HG02884 (cell line): ENCODE measurements around the gene OR4D1.
"Not testable (repeated sequence)": the region's sequence is repeated elsewhere in the genome, so short reads cannot be mapped to it uniquely, and the experiment has no call there.

Experiments
- ATAC-seq: cut with Tn5 transposase; IDR thresholded peaks from one replicate; pipeline ENCODE4 v1.9.1; 2021; ENCODE audit warnings: mild to moderate bottlenecking, moderate library complexity; ENCODE audit not compliant: unreplicated experiment

The OR4D1 gene

GRCh38 chr17:58147930-58148434 is at the start of gene OR4D1:
Gene OR4D1, plus strand, starts transcription at chr17:58148384. Its CDS starts 6,770 bp downstream, at chr17:58155154.
- no peak for ATAC-seq

- ATAC-seq = no peak
Measured at GRCh38 chr17:58100506-58100905, 47.7 kb upstream of the OR4D1 start.

DNA sequence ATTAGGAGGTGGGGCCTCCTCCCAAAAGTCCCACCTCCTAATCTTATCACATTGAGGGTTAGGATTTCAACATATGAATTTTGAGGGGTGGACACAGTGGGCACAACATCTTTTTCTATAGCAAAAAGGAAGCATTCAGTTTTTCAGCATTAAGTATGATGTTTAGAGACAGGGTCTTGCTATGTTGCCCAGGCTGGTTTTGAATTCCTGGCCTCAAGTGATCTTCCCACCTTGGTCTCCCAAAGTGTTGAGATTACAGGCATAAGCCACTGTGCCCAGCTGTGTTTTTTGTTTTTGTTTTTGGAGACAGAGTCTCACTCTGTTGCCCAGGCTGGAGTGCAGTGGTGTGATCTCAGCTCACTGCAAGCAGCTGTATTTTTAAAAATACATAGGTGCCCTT is 46.3 kb upstream of the OR4D1 start:
- not testable (repeated sequence) for ATAC-seq

GRCh38 chr17:58105093-58105492 is 43.1 kb upstream of the OR4D1 start:
- no peak for ATAC-seq

- no peak for ATAC-seq
Measured at GRCh38 chr17:58107306-58107705, 40.9 kb upstream of the OR4D1 start.

DNA sequence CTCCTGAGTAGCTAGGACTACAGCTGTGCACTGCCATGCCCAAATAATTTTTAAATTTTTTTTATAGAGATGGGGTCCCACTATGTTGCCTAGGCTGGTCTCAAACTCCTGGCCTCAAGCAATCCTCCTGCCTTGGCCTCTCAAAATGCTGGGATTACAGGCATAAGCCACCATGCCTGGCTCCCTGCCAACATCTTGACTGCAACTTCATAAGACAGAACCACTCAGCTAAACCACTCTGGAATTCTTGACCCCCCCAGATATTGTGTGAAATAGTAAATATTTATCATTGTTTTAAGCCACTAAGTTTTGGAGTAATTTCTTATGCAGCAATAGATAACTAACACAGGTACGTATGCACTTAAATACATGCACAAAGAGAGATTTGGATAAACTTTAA is 39.0 kb upstream of the OR4D1 start:
- ATAC-seq = no peak

- ATAC-seq = no peak
Measured at GRCh38 chr17:58110012-58110411, 38.2 kb upstream of the OR4D1 start.

- ATAC-seq = no peak
Measured at GRCh38 chr17:58111676-58112075, 36.5 kb upstream of the OR4D1 start.

DNA sequence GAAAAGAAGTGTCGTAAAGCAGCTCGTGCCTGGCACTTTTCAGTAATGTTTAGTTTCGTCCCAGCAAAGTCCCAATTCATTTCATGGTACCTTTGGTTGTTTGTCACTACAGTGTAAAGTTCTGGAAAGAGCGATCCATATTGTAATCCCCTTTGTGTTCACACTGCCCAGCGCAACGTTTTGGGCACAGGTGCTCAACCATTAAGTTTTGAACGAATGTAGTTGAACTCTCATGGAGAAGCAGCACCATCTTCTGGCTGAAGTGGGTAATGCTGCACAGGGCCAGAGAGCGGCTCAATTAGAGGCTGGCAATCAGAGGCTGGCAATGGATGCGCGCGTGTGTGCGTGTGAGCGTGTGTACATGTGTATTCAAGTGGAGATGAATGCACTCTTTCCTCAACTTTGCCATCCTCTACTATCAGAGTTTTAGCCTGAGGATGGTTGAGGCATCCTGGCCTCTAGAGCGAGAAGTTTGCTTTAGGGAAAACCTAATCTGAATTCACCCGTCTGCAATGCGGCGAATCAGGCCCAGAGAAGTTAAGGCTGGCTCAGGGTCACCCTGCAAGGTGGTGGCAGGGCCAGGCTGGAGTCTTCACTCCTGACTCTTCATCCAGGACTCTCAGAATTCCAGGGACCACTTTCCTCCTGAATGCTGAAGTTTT is 35.1 kb upstream of the OR4D1 start:
- no peak for ATAC-seq

GRCh38 chr17:58113947-58114346 is 34.2 kb upstream of the OR4D1 start:
- no peak for ATAC-seq

GRCh38 chr17:58117382-58117781 is 30.8 kb upstream of the OR4D1 start:
- no peak for ATAC-seq

DNA sequence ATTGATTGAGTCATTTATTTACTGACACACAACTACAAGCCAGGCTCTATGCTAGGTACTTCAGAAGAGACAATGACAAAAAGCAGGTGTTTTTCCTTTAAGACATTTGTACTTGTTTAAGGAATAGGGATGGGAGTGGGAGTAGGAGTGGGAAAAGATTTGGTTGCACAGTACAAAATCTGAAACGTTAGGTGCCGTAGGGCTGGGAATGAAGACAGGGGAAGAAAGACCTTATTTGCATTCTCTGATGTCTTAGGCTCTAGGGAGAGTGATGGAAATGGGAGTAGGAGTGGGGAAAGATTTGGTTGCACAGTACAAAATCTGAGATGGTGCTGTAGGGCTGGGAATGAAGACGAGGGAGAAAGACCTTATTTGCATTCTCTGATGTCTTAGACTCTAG is 28.7 kb upstream of the OR4D1 start:
- no peak for ATAC-seq

DNA sequence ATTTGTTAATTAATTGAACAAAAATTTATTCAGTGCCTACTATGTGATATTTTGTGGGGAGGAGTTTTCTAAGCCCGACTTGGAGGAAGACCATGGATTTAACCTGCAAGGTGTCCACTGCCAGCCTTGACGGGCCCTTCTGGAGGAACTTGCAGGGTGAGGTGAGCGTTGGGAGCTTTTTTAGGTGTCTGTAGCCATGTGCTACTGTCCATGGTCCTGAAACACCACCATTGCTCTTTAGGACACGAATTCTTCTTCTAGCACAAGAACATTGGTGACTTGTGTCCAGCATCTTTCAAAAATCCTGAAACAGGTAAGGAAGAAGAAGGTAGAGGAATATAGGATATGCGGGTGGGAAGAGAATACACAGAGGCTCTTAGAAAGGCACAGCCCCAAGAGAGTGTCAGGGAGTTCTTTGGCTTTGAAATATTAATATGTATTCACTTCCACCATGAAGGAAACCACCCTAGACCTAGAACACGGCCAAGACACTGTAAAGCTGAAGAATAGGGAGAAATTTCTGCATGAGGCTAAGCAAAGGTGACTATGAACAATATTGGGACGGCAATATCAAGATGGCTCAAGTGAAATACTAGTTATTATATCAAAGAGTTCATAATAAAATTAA is 27.9 kb upstream of the OR4D1 start:
- no peak for ATAC-seq

DNA sequence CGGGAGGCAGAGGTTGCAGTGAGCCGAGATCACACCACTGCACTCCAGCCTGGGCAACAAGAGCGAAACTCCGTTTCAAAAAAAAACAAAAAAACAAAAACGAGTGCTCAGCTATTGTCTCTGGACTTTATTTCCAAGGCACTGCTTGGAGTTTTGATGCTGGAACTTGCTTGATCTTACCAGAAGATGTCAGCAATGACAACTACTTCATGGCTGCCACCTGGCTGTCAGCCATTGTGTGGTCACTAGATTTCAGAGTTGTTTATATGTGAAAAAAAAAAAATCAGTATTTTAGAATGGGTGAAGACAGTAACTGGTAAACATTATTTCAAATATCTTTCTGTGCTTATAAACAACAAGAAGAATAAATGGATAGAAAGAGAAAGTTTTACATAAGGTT is 26.3 kb upstream of the OR4D1 start:
- no peak for ATAC-seq

- ATAC-seq = no peak
Measured at GRCh38 chr17:58127846-58128245, 20.3 kb upstream of the OR4D1 start.

DNA sequence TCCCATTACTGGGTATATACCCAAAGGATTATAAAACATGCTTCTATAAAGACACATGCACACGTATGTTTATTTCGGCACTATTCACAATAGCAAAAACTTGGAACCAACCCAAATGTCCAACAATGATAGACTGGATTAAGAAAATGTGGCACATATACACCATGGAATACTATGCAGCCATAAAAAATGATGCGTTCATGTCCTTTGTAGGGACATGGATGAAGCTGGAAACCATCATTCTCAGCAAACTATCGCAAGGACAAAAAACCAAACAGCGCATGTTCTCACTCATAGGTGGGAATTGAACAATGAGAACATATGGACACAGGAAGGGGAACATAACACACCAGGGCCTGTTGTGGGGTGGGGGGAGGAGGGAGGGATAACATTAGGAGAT is 15.5 kb upstream of the OR4D1 start:
- not testable (repeated sequence) for ATAC-seq

GRCh38 chr17:58136669-58137279 is 11.4 kb upstream of the OR4D1 start:
- ATAC-seq = no peak

- ATAC-seq = no peak
Measured at GRCh38 chr17:58141505-58141904, 6.7 kb upstream of the OR4D1 start.

DNA sequence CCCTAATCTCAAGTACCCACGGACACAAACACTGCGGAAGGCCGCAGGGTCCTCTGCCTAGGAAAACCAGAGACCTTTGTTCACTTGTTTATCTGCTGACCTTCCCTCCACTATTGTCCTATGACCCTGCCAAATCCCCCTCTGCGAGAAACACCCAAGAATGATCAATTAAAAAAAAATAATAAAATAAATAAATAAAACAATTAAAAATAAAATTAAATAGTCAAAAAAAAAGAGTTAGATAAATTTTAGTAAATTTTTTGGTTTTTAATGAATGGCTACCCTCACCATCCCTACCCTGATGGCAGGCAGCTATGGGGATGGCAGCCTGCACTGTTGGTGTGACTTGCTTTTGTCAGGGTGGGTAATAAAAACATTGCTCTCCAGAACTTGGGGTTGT is 4.8 kb upstream of the OR4D1 start:
- ATAC-seq = not testable (repeated sequence)

DNA sequence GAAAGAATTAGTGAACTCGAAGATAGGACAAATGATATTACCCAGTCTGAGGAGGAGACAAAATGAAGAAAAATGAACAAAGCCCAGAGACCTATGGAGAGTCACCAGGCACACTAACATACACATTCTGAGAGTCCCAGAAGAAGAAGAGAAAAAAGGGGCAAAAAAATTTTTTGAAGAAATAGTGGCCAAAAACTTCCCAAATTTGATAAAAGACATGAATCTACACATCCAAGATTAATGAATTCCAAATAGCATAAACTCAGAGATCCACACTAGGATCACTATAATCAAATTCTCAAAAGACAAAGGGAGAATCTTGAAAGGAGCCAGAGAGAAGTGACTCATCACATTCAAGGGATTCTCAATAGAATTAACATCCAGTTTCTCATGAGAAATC is 3.4 kb upstream of the OR4D1 start:
- ATAC-seq = no peak

DNA sequence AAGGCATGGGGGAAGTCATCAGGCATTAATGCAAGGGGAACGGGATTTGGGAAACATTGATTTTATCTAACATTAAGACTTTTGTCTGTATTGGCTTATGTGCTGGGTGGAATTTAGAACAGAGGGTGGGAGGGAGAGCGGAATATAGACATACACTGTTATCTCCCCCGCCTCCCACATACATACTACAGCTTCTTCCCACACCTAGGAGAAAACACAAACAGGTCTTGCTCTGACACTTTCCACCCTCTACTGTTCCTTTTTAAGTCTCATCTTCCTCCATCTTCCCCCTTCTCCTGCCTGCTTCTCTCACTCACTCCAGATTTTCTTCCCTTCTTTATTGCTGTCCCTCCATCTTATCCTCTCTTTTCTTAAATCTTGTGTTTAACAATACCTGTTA is 425 bp downstream of the OR4D1 start:
- no peak for ATAC-seq

DNA sequence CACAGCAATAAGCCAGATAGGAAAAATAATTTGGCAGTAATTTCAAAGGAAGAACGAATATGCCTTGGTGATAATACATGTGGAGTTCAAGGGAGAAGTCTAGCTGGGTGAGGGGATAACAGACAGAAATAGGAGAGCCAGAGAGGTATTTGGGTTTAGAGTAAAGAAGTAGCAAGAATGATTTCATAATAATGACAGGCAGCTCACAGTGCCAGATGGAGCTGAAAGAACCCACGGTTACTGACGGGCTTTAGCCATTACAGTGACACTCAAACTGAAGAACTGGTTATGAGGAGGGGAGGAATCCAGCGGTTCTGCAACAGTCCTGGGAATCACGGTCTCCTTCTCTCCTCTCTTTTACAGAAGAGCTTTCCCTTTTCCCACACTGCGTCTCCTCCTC is 2.2 kb downstream of the OR4D1 start:
- no peak for ATAC-seq
